Caco-2 (cell line): ENCODE results near the gene GOLGA8B. TPM values are rescaled to one million over a fixed set of nuclear protein-coding genes. Genes with fewer than 3 reads are reported as not detected.

Experiments
- total RNA-seq: library from RNA; stranded (reverse); gene quantifications from 2 replicates; pipeline ENCODE4 v1.2.3, GENCODE V29; 2022

Gene GOLGA8B
- total RNA-seq, 1 experiment from 2014 or later, result 52.3 TPM

Other genes with a start within 250 kb of the GOLGA8B start
- 8.9 and 12.6 TPM in 2 replicates for gene SLC12A6, start 245.9 kb downstream of the GOLGA8B start, total RNA-seq
- 171 and 175 TPM in 2 replicates for gene NOP10, start 240.5 kb downstream of the GOLGA8B start, total RNA-seq
- not detected in 2 replicates for gene NUTM1, start 240.3 kb downstream of the GOLGA8B start, total RNA-seq
- gene LPCAT4, start 216.5 kb downstream of the GOLGA8B start, total RNA-seq, result 35.3 and 37.9 TPM in 2 replicates
- gene GOLGA8A, start 145.8 kb downstream of the GOLGA8B start, total RNA-seq, result 42.4 and 55.8 TPM in 2 replicates
- not detected in 2 replicates for gene GJD2, start 171.3 kb upstream of the GOLGA8B start, total RNA-seq
- gene ACTC1, start 211.9 kb upstream of the GOLGA8B start, total RNA-seq, result not detected in 2 replicates